DMS153 treated with DMSO at 0.1 percent for 48 hours (cell line): ENCODE measurements around the gene GSG1L.
A peak's percentile ranks its signal among the peaks of the same experiment; 100 is the strongest.
"Not testable (repeated sequence)": the region's sequence is repeated elsewhere in the genome, so short reads cannot be mapped to it uniquely, and the experiment has no call there.

ENCODE experiments used
- DNase-seq: peaks from one replicate; lab custom pipeline; 2025; ENCODE audit not compliant: unreplicated experiment; lab: John Stamatoyannopoulos, UW

GSG1L gene

DNA sequence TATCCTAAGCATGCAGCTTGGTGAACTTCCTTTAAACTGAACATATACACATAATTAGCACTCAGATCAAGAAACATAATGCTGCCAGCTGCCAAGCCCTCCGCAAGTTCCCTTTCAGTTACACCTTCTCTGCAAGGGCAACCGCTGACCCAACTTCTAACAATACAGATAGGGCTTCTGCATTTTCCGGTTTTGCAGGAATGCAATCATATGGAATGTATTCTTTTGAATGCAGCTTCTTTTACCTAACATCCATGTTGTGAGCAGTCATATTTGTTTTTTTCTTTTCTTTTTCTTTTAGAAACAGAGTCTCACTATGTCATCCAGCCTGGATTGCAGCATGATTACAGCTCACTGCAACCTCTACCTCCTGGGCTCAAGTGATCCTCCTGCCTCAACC lies 110.7 kb downstream of the GSG1L start:
- DNase-seq = no peak

DNA sequence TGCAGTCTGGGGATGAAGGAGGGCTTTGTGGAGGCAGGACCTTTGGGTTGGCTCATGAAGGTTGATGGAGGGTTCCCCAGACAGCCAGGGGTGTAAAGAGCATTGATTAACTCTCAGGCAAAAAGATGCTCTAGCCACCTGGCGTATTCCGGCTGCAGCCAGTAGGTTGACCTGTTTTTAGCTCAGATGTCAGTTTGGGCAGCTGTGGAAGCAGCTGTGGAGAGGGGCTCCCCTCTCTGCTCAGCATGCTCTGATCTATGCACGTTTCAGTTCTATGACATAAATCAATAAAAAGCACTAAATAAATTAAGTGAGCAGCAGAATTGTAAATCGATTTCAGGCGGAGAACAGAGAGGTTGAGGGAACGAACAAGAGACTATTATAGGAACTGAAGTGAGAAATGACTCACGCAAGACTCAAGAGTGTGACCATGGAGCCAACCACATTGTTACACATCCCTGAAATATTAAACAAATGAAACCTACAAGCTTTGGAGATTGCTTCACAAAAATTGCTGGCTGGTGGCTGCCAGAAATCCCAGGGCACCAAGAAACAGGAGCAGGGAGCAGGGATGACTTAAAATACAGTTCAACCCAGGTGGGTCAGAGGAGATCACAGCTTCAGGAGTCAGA lies 111.9 kb downstream of the GSG1L start:
- no peak for DNase-seq

DNA sequence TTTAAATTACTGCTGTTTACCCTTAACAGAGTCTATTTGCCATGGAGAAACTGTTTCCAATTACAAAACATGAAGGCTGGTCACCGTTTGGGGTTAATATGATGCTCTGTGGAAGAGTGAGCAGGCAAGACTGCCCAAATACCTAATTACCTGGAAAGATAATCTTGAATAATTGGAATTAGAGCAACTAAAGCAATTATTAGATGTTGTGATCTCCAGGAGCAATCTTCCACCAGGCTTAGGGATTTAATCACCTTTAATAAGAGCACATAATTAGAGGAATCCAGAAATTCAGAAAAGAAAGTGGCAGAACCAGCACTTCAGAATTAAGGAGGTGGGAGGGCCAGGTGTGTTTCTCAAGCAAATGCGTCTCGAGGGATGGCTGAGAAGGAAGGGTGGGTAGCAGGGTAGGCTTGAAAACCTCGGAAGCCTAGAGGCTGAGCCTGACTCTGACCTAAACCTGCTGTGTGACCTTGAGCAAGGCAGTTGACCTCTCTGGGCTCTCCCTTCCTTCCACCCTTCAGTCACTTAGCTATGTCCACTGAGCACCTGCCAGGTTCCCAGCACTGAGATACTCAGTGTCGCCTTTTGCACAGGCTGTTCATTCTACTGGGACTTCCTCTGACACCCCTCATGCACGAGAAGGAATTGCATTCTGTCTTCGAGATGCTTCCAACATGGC lies 113.2 kb downstream of the GSG1L start:
- no peak for DNase-seq

DNA sequence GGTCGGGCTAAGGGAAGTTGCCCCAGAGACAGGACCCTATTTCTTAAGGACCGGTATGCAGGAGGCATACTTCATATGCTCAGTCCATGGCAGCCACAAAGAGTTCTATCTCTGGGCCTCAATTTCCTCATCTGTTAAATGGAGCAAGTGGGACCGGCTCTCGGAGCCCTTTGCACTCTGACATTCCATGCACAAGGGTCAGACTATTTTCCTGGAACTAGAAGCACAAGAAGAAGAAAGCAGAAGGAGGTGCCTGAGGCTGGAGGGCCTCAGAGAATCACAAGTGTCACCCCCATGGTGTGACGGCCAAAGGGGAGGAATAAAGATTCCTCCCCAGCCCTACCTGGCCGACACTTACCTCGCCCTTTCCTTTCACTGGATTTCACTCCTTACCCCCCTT lies 115.8 kb downstream of the GSG1L start:
- no peak for DNase-seq

DNA sequence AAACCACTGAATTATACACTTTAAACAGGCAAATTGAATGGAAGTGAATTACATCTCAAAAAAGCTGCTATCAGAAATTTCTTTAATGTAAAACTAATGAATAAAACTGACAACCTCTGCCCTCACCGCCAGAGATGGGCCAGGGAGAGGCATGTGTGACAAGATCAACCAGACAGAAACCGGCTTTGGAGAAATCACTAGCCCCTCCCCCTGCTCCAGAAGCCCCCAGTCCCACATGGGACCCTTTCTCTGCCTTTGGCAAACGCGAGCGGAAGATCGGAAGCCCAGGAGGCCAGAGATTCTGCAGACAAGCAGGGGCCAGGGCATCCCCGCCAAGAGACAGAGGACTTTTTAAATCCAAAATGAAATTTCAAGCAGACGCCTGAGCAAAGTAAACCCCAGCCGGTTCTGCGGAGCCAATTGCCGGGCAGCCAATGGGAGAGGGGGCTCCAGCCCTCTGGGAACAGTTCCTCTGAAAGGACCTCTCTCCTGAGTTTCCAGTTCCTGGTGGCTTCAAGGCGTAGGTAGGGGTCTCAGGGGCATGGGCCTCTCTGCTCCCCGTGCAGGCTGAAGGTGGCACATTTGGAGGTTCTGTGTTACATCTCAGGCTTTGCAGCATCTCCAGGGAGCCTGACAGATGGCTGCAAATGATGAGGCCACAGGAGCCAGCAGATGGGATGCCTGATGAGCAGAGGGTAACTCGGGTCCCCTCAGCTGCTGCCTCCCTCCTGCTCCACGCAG lies 118.1 kb downstream of the GSG1L start:
- no peak for DNase-seq

DNA sequence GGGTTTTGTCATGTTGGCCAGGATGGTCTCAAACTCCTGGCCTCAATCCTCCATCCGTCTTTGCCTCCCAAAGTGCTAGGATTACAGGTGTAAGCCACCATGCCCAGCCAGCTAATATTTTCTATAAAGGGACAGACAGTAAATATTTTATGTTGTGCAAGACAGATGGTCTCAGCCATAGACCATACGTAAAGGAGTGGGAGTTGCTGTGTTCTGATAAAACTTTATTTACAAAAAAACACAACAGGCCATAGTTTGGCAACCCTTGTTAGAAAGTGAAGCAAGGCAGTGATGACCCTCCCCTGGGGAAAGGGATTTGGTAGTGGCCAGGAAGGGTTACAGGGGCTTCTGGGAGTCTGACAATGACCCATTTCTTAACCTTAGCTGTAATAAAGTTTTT lies 119.7 kb downstream of the GSG1L start:
- DNase-seq = no peak

DNA sequence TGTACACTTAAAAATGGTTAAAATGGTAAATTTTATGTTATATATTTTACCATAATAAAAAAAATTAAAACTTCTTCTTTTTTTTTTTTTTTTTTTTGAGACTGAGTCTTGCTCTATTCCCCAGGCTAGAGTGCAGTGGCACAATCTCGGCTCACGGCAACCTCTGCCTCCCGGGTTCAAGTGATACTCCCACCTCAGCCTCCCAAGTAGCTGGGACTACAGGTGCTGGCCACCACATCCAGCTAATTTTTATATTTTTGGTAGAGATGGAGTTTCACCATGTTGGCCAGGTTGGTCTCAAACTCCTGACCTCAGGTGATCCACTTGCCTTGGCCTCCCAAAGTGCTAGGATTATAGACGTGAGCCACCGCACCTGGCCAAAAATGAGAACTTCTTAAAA lies 121.4 kb downstream of the GSG1L start:
- not testable (repeated sequence) for DNase-seq

DNA sequence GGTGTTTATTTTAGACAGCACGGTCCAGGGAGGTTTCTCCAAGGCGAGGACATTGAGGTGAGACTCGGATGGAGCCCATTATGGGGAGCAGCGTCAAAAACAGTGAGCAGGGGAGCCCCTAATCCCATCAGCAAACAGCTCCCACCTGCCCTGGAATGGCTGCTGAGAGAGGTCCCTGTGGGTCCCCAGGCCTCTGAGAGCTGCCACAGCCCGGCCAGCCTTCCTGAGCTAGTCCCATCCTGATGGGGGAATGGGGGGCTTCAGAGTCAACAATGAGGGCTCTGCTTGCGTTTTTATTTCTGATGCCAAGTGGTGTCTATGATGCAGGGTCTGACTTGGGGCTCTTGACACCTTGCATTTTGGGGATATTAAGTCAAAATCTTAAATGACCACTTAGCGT lies 128.4 kb downstream of the GSG1L start:
- DNase-seq = no peak

DNA sequence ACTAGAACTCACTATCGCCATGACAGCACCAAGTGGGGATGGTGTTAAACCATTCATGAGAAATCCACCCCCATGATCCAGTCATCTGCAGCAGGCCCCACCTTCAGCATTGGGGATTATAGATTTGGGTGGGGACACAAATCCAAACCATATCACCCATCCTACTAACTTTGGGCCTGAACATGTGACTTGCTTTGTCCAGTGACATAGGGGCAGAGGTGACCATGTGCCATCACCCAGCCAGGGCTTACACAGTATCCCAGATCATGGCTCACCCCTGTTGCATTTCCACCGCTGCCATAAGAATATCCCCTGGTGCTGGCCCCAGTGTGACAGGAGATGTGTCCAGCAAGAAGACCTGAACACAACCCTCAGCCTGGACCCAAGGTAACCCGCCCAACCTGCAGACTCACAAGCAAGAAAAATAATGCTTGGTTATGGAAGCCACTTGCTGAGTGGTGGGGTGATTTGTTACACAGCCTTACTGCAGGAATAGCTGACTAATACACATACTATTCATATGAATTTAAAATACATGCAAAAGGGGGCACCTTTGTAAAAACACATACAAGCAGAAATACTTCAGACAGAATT lies 130.9 kb downstream of the GSG1L start:
- DNase-seq = no peak

DNA sequence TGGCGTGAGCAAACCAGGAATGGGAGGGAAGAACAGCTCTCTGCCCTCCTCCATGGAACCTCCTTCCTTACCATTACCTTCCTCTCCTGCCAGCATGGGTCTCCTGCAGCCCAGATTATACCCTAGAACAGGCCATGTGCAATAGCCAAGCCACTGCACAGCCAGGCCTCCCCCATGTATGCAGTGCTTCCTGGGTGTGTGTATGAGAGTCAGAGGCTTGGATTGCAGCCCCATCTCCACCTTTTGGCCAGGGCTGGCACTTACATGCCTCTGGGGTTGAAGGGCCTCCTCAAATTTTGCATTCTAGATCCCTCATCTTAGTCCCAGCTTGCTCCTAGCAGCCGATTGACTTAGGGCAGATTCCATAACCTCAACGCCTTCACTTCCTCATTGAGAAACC lies 133.7 kb downstream of the GSG1L start:
- no peak for DNase-seq

DNA sequence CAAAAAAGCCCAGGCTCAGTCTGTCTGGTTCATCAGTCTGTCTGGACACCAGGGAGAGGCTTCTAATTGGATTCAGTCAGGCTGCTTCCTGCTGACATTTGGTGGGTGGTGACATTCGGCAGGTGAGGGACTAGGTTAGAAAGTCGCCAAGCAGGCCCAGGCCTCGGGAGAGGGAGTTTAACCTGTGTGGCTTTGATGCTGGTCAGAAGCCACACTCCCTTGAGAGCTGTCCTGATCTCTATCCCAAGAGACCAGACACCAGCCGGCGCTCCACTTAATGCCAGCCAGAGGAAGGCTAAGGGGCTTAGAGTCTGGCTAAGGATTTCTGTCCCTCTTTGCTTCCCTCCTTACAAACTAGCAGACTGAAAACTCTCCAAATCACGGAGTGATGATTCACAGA lies 135.0 kb downstream of the GSG1L start:
- no peak for DNase-seq

DNA sequence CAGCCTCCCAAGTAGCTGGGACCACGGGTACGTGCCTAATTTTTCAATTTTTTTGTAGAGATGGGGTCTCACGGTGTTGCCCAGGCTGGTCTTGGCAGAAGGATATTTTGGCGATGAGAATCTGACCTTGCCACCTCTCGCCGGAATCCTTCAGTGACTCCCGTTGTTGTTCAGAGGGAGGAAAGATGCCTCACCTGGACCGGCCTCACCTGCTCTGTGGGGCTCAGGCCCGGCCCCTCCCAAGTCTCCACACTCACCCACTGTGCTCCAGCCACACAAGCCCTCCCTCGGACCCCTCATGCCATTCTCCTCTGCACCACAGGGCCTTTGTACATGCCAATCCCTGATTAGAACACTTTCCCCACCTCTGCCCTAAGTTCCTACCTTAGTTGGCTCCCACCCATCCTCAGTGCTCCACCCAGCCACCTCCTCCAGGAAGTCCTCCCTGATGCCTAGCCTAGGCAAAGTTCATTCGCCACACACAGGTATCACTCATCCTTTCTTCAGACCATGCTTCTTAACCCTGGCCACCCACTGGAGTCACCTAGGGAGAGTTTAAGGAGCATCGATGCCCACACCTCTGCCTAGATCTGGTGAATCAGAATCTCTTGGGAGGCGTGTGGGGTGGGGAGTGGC lies 136.1 kb downstream of the GSG1L start:
- DNase-seq = no peak

DNA sequence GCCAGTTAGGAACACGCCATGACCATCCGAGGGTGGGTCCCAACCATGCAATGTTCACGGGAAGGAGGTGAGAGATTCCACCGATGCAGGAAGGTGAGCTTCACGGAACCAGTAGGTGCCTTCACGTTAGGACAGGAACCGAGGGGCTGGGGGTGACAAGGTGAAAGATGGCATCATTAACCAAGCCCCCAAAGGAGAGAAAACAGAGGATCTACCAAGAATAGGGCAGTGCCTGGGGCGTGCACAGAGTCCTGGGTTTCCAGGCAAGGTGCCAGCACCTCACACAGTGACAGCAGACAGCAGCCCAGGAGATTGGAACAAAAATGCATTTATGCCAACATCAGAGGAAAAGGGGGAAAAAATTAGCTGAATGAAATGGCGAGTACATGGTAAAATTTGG lies 137.9 kb downstream of the GSG1L start:
- no peak for DNase-seq

DNA sequence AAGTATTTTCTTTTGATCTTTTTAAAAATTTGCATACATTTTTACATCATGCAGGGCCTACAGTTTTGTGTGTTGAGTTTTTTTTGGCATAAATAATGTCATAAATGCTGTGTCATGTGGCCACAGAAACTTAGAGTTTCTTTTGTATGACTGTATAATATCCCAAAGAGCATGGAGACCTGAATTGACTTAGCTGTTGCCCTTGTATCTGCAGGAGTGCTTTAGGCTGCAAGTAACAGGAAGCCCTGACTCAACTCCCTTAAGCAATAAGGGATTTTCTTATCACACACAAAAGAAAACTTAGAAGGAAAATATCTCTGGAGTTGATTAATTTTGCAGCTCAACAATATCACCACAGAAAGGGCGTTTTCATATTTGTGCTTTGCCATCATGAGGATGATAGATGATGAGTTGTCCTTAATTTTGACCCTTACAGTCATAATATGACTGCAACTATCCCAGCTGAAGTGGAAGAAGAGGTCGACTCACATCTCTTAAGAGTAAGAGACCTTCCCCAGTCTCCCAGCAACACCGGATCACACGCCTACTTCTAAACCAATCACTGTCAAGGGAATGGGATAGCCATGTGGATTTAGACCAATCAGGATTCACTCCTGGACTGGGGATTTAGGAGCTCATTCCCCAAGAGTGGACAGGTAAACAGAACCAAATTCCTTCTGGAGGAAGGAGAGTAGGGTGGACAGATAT lies 138.9 kb downstream of the GSG1L start:
- no peak for DNase-seq

DNA sequence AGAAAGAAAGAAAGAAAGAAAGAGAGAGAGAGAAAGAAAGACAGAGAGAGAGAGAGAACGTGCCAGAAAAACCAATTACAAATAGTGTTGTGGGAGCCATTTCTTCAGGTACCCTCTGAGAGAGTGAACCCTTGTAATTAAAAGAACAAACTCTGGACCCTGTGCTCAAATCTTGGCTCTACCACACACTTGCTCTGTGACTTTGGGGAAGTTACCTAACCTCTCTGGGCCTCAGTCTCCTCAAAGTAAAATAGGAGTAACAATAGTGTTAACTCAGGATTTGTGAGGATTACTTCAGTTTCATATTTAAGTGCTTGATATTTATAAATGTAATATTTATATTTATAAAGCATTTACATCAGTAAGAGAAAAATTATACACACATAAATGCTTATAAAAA lies 139.8 kb downstream of the GSG1L start:
- DNase-seq = no peak

DNA sequence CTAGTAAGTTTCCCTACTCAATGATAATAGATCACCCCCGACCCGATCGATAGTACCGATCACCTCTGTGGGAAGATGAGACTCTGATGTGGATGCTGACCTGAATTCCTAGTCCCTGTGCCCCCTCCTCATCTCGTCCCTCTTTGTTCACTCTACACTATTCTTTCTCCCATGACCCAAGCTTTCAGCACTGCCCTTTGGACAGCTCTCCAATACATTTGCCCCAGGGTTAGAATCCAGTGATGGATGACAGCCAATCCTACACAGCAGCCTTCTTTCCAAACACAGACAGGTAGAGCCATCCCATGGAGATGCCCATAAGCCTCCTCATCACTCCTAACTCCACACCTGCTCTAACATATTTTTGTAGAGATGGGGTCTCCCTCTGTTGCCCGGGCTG lies 141.1 kb downstream of the GSG1L start:
- DNase-seq = no peak

DNA sequence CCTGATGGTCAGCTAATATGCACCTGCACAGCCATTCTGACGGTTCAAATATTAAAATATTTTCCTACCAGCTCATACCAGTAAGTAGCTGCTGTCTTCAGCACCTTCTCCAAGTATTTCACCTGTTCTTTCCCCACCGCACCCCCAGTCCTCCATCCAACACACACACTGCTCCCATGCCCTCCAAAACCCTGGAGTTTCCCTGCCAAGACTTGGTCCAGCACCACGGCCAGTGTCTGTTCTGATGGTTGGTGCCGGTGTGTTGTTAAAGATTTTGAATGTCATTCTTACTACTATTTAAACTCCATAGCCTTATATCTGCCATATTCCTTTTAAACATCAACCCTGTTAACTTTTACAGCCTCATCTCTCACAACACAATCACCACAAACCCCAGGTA lies 142.4 kb downstream of the GSG1L start:
- DNase-seq = no peak

DNA sequence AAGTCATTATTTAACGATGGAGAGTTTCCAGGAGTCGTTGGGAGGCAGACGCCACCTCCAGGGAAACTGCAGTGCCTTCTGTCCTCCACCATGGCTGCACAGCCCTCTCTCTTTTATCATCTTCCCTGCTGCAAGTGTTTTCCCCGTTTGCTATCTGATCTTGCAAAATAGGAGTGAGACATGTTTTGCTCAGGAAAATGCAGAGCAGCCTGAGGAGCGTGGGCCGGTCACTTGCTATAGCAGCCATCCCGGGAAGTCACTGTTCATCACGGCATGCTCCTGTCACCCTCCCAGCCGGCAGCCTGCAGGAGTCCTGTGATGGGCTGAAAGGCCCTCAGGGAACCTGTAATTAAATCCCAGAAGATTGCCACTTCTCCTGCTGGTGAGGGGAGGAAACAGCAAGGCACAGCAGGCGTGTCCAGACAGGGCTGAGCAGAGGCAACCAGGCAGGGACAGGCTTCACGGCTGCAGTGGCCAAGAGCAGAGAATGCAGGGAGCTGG lies 143.1 kb downstream of the GSG1L start:
- peak; percentile 54 for DNase-seq

DNA sequence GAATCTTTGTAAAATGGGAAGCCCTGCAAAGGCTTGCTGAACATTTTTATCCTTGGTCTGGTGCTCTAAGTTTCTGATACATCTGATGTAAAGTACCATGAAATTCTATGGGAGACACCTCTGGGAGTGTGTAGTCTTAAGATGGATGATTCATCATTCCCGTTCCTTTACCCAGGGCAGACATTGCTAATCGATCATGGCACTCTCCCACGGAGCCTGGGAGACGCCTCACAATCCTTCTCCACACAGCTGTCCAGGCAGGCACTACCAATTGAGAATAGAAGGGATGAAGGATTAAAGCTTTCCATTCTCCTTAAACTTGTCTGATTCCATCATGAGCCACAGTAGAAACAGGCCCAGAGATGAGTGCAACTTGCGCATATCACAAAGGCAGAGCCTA lies 144.8 kb downstream of the GSG1L start:
- no peak for DNase-seq

DNA sequence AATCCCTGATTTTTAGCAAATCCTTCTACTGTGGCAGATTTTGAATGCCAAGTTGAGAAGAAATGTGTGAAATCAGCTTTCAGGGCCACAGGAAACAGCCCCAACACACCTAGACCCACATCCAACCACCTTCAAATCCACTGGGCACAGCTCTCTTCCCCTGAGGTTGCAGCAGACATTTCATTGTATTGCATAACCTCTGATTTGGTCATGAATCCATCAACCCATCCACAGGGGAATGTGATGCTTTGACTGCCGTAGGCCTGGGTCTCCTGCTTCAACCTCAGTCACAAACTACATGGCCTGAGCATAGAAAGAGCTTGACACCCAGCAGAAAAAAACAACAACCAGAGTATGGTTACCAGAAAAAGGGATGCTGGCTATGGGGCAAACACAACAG lies 145.6 kb downstream of the GSG1L start:
- DNase-seq = no peak

DNA sequence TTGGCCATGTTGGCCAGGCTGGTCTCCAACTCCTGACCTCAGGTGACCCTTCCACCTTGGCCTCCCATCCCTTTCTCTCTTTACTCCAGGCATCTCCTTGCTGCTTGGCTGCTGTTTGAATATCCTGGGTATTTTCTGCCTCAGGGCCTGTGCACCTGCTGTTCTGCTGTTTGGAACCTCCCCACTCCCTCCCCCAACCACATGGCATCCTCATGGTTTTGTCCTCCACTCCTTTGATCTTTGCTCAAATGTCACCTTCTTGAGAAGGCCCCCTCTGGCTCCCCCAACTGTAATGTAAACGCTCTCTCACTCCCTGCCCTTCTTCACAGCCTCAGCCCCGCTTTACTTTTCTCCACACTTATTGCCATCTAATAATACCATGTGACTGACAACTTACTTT lies 152.0 kb downstream of the GSG1L start:
- DNase-seq = no peak
